ENCODE results near the gene RELCH. TPM values are rescaled to one million over a fixed set of nuclear protein-coding genes. Genes with fewer than 3 reads are reported as not detected.
A peak's percentile ranks its signal among the peaks of the same experiment; 100 is the strongest.

The RELCH gene
- total and polyA plus RNA-seq, 2 of the 13 experiments (the other 11 are each of a cell fraction or from before 2014, with no cell fraction given) = 5.6 to 31.7 TPM

GRCh38 chr18:62325806-62326645 lies 139.0 kb downstream of the RELCH start (continued):
- TF ChIP-seq, protein P1, sequence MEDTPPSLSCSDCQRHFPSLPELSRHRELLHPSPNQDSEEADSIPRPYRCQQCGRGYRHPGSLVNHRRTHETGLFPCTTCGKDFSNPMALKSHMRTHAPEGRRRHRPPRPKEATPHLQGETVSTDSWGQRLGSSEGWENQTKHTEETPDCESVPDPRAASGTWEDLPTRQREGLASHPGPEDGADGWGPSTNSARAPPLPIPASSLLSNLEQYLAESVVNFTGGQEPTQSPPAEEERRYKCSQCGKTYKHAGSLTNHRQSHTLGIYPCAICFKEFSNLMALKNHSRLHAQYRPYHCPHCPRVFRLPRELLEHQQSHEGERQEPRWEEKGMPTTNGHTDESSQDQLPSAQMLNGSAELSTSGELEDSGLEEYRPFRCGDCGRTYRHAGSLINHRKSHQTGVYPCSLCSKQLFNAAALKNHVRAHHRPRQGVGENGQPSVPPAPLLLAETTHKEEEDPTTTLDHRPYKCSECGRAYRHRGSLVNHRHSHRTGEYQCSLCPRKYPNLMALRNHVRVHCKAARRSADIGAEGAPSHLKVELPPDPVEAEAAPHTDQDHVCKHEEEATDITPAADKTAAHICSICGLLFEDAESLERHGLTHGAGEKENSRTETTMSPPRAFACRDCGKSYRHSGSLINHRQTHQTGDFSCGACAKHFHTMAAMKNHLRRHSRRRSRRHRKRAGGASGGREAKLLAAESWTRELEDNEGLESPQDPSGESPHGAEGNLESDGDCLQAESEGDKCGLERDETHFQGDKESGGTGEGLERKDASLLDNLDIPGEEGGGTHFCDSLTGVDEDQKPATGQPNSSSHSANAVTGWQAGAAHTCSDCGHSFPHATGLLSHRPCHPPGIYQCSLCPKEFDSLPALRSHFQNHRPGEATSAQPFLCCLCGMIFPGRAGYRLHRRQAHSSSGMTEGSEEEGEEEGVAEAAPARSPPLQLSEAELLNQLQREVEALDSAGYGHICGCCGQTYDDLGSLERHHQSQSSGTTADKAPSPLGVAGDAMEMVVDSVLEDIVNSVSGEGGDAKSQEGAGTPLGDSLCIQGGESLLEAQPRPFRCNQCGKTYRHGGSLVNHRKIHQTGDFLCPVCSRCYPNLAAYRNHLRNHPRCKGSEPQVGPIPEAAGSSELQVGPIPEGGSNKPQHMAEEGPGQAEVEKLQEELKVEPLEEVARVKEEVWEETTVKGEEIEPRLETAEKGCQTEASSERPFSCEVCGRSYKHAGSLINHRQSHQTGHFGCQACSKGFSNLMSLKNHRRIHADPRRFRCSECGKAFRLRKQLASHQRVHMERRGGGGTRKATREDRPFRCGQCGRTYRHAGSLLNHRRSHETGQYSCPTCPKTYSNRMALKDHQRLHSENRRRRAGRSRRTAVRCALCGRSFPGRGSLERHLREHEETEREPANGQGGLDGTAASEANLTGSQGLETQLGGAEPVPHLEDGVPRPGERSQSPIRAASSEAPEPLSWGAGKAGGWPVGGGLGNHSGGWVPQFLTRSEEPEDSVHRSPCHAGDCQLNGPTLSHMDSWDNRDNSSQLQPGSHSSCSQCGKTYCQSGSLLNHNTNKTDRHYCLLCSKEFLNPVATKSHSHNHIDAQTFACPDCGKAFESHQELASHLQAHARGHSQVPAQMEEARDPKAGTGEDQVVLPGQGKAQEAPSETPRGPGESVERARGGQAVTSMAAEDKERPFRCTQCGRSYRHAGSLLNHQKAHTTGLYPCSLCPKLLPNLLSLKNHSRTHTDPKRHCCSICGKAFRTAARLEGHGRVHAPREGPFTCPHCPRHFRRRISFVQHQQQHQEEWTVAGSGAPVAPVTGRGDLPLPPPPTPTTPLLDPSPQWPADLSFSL (CRISPR knock-in tag; IDR thresholded peaks at IDR 0.05) = no peak
- TF ChIP-seq BRF2 (CRISPR knock-in tag; IDR thresholded peaks at IDR 0.05) (0 out of 2 replicates have a peak, but pooled peaks have one; percentile 40), LCORL (IDR thresholded peaks at IDR 0.05) (no peak), LCORL (CRISPR knock-in tag; IDR thresholded peaks at IDR 0.05) (peak; percentile 31; the same call in 1 of the 2 replicates), BORCS8-MEF2B (CRISPR knock-in tag; IDR thresholded peaks at IDR 0.05) (0 out of 2 replicates have a peak, but pooled peaks have one; percentile 41), TARDBP (CRISPR knock-in tag; IDR thresholded peaks at IDR 0.05) (0 out of 2 replicates have a peak, but pooled peaks have one; percentile 37), MTERF4 (CRISPR knock-in tag; IDR thresholded peaks at IDR 0.05) (0 out of 2 replicates have a peak, but pooled peaks have one; percentile 52), ZNF777 (CRISPR knock-in tag; IDR thresholded peaks at IDR 0.05) (peak; percentile 77), ZNF337 (CRISPR knock-in tag; IDR thresholded peaks at IDR 0.05; ENCODE audit: borderline replicate concordance, low read depth) (no peak), ZNF746 (CRISPR knock-in tag; IDR thresholded peaks at IDR 0.05) (0 out of 2 replicates have a peak, but pooled peaks have one; percentile 7), ZFP41 (CRISPR knock-in tag; IDR thresholded peaks at IDR 0.05; ENCODE audit: borderline replicate concordance) (0 out of 2 replicates have a peak, but pooled peaks have one; percentile 33), ASH2L (IDR thresholded peaks at IDR 0.05; ENCODE audit: insufficient read length, low read depth, low read length) (peak; percentile 51), ZNF598 (CRISPR knock-in tag; IDR thresholded peaks at IDR 0.05; ENCODE audit: borderline replicate concordance) (0 out of 2 replicates have a peak, but pooled peaks have one; percentile 34)
- TF ChIP-seq, protein P2, sequence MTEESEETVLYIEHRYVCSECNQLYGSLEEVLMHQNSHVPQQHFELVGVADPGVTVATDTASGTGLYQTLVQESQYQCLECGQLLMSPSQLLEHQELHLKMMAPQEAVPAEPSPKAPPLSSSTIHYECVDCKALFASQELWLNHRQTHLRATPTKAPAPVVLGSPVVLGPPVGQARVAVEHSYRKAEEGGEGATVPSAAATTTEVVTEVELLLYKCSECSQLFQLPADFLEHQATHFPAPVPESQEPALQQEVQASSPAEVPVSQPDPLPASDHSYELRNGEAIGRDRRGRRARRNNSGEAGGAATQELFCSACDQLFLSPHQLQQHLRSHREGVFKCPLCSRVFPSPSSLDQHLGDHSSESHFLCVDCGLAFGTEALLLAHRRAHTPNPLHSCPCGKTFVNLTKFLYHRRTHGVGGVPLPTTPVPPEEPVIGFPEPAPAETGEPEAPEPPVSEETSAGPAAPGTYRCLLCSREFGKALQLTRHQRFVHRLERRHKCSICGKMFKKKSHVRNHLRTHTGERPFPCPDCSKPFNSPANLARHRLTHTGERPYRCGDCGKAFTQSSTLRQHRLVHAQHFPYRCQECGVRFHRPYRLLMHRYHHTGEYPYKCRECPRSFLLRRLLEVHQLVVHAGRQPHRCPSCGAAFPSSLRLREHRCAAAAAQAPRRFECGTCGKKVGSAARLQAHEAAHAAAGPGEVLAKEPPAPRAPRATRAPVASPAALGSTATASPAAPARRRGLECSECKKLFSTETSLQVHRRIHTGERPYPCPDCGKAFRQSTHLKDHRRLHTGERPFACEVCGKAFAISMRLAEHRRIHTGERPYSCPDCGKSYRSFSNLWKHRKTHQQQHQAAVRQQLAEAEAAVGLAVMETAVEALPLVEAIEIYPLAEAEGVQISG (CRISPR knock-in tag; IDR thresholded peaks at IDR 0.05) = peak; percentile 14; the same call in 1 of the 2 replicates
